CD4-positive, alpha-beta T cell treated with Interferon alpha-2 for 1 hour (primary cell): Measurements from ENCODE around the gene CFAP221.
A peak's percentile ranks its signal among the peaks of the same experiment; 100 is the strongest.
"Not testable (repeated sequence)": the region's sequence is repeated elsewhere in the genome, so short reads cannot be mapped to it uniquely, and the experiment has no call there.

Experiments used
- DNase-seq, 2 donors: peaks; one replicate each; pipeline ENCODE4 v3.0.0-alpha.2; 2020 to 2022

Gene CFAP221

GRCh38 chr2:119592436-119592835, 48.2 kb downstream of the CFAP221 start:
- DNase-seq, result no peak

- DNase-seq, result no peak
Measured at GRCh38 chr2:119596638-119597037, 52.4 kb downstream of the CFAP221 start.

DNA sequence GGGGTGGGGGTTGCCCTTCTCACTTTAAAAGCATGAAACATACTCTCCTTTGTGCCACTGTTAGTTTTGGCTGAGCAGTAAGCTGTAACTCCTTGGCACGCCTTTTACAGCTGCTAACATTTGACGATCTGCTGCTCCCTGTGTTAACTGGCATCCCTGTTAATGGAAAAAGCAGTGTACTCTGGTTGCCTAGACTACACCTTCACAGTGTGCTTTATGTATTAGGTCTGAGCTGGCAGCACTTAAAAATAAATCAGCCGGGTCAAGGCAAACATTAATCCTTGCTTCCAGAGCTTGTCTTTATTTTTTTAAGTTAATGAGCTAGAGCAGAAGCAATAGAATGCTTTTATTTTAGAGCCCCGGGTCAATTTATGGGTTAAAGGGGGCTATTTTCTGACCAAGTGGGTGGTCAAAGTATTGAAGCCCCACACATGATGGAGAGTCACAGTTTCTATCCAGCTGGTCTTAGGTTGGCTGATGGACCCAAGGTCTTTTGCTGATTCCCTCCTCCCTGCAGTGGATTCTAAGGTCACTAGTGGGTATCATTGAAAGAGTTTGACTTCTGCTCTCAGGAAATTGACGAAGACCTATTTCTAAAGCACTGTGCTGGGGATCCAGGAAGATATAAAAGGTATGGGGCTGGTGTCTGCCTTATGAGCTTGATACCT, 54.5 kb downstream of the CFAP221 start:
- no peak for DNase-seq

GRCh38 chr2:119599384-119599783, 55.1 kb downstream of the CFAP221 start:
- DNase-seq, result no peak

GRCh38 chr2:119605096-119605495, 60.8 kb downstream of the CFAP221 start:
- DNase-seq, result no peak

DNA sequence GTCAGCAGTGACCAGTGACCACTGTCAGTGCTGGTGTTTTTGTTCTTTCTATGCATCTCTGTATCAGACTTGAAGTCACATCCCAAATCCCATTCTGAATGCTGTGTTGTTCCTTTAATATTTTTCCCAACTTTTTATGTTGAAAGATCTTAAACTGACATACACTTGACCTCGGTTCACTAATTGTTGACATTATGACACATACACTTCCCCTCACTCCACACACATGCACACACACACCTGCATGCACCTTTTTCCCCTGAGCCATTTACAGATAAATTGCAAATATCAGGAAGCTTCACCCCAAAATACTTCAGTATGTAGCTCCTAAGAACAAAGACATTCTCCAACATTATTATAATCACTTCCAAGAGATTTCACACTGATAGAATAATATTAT, 62.4 kb downstream of the CFAP221 start:
- no peak for DNase-seq

GRCh38 chr2:119608553-119608952, 64.3 kb downstream of the CFAP221 start:
- DNase-seq, result no peak

- no peak for DNase-seq
Measured at GRCh38 chr2:119609337-119609736, 65.1 kb downstream of the CFAP221 start.

- not testable (repeated sequence) for DNase-seq
Measured at GRCh38 chr2:119614140-119614539, 69.9 kb downstream of the CFAP221 start.

DNA sequence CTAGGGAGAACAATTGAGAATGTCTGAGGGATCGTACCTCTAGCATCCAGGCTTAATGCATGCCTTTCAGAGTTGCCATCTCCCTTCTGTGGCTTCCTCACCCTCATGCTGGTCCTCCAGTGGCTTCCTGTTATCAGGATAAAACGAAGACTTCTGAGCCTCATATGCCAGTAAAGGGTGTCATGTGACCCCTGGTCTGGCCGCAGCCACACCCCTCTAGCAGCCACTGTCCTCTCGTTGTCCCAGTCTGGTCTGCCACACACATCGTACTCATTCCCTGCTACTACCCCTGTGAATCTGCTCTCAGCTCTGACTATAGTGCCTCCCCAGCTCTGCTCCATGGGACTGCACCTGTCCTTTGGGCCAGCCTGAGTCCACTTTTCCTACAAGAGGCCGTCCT, 72.2 kb downstream of the CFAP221 start:
- no peak for DNase-seq

GRCh38 chr2:119617455-119617854, 73.2 kb downstream of the CFAP221 start:
- DNase-seq, result no peak

DNA sequence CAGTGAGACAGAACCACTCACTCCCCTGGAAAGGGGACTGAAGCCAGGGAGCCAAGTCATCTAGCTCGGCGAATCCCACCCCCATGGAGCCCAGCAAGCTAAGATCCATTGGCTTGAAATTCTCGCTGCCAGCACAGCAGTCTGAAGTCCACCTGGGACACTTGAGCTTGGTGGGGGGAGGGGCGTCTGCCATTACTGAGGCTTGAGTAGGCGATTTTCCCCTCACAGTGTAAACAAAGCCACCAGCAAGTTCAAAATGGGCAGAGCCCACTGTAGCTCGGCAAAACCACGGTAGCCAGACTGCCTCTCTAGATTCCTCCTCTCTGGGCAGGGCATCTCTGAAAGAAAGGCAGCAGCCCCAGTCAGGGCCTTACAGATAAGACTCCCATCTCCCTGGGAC, 74.5 kb downstream of the CFAP221 start:
- DNase-seq, result not testable (repeated sequence)

DNA sequence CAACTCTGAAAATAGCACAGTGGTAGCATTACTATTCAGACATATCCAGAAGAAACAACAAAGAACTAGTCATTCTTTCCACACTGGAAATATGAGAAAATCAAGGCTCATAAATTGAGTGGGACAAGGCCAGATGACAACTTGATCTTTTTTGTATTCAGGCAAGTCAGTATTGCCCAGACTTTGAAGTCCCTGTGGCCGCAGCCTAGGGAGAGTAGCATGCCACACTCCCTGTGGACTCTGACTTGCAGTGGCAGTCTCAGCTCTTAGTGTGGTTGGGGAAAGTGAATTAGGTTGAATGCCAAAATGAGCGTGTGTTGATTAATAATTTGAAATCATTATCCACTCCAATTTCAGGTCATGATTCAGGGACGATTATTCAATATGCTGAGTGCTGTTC, 81.0 kb downstream of the CFAP221 start:
- DNase-seq, result no peak

GRCh38 chr2:119629323-119629825, 85.1 kb downstream of the CFAP221 start:
- DNase-seq, result no peak

DNA sequence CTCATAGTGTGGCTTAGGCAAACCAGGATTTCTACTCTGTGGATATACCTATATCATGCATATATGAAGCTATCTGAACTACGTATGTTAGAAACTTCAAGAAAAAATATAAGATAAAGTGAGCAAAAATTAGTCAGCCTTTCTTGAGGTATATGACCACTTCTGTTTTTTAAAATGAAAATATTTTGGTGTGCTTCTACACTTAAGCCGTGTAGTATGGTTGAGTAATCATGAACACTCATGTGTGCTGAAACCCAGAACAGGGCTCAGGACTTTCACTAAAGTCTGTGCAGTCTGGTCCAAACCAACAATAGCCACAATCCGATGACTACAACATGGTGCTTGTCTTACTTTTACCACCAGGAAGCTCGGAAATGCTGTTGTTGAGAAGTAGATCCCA, 85.9 kb downstream of the CFAP221 start:
- no peak for DNase-seq

DNA sequence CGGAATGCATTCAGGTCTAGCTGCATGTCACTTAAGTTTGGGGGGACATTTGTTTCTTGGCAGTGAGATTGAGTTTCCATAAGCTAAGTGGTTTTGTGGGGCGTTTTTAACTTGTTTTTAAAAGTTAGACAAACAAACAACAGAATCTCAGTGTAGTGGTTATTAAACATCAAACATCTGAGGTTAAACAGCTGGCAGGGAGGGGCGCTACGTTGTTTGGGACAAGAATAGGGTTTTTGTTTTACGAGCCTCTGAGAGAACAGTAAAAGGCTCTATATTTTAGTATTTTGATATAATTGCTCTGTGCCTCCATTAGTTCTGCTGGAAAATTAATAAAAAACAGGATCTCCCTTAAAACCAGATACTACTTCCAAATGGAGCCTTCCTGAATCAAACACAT, 93.1 kb downstream of the CFAP221 start:
- DNase-seq, result no peak

DNA sequence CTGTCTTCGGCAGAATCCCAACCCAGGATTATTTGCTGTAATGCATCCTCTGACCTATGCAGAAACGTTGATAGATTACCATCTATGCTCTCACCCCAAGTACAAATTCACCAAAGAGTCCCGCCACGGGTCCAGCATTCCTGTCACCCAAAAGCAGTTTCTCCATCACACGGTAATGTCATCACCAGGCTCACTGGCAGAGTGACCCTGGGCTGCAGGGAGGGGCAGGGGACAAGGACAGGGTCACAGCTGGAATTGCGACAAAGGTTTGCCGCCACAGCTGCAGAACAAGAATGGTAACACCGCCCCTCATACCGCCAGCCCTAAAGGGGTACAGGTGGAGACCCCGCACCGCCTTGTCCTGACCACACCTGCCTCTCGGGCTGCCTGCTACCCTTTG, 94.0 kb downstream of the CFAP221 start:
- no peak for DNase-seq

GRCh38 chr2:119638685-119639554, 94.7 kb downstream of the CFAP221 start:
- no peak for DNase-seq

DNA sequence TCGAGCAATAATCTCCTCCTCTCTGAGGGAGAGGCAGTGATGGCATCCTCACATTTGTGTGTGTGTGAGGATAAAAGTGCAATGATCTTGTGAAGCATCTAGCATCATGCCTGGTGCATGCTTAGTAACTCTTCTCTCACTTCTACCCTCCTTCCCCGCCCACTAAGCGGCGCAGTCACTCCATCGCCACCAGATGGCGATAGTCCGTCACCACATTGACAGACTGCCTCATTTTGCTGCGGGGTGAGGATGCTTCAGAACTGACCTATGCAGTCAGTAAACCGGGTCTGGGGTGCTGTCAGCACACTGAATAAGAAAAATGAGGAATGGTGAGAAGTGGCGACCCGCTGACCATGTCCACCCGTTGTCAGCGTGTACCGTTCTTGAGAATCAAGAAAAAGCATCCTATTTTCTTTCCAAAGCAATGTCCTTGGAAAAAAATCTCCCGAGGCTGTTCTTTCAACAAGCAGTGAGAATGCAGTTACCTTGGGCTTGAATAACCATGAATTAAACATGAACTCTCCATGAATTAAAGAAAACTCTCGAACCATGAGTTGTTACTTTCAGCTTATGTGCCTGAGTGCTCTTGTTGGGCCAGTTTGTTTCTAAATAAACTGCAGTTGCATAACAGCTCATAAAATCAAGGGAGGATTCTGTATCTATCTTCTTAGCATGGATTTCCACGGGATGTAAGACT, 97.5 kb downstream of the CFAP221 start:
- DNase-seq, result peak; percentile 63 to 73

DNA sequence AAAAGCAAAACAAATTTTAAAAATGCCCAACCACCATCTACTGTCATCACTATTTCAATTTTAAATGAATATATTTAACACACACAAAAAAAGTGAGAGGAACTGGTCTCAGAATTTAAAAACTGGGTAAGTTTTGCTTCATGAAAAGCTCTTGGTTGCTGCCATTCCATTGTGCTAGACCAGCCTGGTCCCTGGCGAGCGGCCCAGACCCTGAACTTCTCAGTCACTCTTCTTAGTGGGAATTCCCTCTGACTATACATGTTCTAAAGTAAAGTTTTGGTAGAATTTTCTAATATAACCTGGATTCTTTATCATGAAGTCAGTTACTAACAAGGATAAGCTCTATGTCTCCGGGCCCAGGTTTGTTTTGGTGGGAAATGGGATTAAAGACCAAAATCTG, 99.9 kb downstream of the CFAP221 start:
- no peak for DNase-seq

DNA sequence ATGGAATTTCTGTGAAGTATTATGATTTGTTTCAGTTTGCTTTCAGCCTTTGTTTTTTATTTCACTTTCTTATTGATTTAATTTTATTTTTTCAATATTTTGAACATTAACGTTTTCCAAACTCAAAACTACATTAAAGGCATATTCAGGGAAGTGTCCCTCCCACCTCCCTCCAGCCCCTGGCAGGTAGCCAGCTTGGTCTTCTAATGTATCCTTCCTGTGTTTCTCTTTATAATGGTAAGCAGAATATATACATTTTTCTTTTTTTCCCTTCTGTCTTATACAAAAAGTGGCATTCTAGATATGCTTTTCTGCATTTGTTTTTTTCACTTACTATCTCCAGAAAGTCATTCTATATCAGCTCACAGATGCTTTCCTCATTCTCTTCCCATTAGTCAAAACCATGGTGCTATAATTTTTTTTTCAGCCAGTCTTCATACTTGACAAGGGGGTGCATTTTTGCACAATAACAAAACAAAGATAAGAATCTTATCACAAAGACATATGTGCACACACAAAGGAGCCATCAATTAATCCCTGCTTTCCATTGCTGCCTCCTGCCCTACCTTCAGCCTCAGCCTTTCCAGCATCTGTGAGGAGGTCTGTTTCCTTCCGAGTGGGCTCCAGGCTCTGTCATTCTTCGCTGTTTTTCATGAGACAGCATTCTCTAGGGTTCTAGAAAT, 101.1 kb downstream of the CFAP221 start:
- no peak for DNase-seq

DNA sequence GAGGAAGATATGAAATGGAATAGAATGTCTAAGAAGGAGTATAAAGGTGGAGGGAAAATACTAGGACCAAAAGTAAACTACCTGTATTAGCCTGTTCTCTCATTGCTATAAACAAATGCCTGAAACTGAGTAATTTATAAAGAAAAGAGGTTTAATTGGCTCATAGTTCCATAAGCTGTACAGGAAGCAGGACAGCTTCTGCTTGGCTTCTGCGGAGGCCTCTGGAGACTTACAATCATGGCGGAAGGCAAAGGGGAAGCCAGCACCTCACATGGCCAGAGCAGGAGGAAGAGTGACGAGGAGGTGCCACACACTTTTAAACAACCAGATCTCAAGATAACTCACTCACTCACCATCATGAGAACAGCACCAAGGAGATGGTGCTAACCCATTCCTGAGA, 101.9 kb downstream of the CFAP221 start:
- DNase-seq, result no peak
